Left lung (tissue), 10 donors: ENCODE measurements around the gene ERRFI1. TPM values are rescaled to one million over a fixed set of nuclear protein-coding genes. Genes with fewer than 3 reads are reported as not detected.

Source experiments
- ATAC-seq: fragments of 200-7000 bp; cut with Tn5 transposase; one replicate; pipeline ENCODE4 v1.9.1; 2020; ENCODE audit warnings: moderate library complexity
- DNase-seq, 4 donors: peaks; one replicate each; pipeline ENCODE4 v3.0.0-alpha.2; 2013 to 2020
- H3K27ac ChIP-seq, 2 donors: fragments of 200-600 bp; sonication (generic) in 1 of 2; one replicate each; pipeline versions ENCODE4 v1.5.0 to v1.8.0; 2020 to 2021
- H3K27me3 ChIP-seq, 2 donors: fragments of 200-600 bp; sonication (generic) in 1 of 2; one replicate each; pipeline versions ENCODE4 v1.5.0 to v1.8.0; 2020 to 2021
- H3K36me3 ChIP-seq, 2 donors: fragments of 200-600 bp; sonication (generic) in 1 of 2; one replicate each; pipeline versions ENCODE4 v1.5.0 to v1.8.0; 2020 to 2021
- H3K4me1 ChIP-seq, 2 donors: fragments of 200-600 bp; one replicate each; pipeline ENCODE4 v1.8.0; 2021
- H3K4me3 ChIP-seq, 2 donors: fragments of 200-600 bp; sonication (generic) in 1 of 2; one replicate each; pipeline versions ENCODE4 v1.5.0 to v1.8.0; 2020 to 2021; ENCODE audit warnings: mild to moderate bottlenecking in 1 of 2
- H3K9me3 ChIP-seq, 2 donors: fragments of 200-600 bp; sonication (generic) in 1 of 2; one replicate each; pipeline versions ENCODE4 v1.5.0 to v1.8.0; 2020 to 2021
- intact Hi-C, 2 donors: fragments of 100-400 bp; cut with DNase I; formaldehyde crosslinking; loops; one replicate each; pipeline versions ENCODE4 v1.11.2 to v1.14.2; 2022
- polyA plus RNA-seq, 6 donors: library from polyadenylated mRNA; unstranded; fragments of 120-200 nt; gene quantifications; one replicate each; pipeline ENCODE4 v1.2.1, GENCODE V29; 2013; ENCODE audit not compliant: insufficient read length in 6 of 6
- total RNA-seq, 2 donors: library from RNA; stranded (reverse); fragmentation: NEBNext Ultra II Directional; extraction: Animal tissue kit (Norgen Biotek cat#: 25700); gene quantifications; one replicate each; pipeline ENCODE4 v1.2.1, GENCODE V29; 2021
- TF ChIP-seq, protein P1 (sequence below), 2 donors: fragments of 200-600 bp; sonication (generic) in 1 of 2; IDR thresholded peaks; one replicate each; pipeline versions ENCODE4 v1.5.0 to v1.8.0; 2021; ENCODE audit warnings: antibody characterized with exemption in 2 of 2
- donor health status: DM: no; HTN: yes; CAD: no.
- donor health status: DM: no; HTN: no; CAD: no.

The ERRFI1 gene
- total and polyA plus RNA-seq, 8 donors = 60.8 to 88.8 (median 75.8) TPM

DNA sequence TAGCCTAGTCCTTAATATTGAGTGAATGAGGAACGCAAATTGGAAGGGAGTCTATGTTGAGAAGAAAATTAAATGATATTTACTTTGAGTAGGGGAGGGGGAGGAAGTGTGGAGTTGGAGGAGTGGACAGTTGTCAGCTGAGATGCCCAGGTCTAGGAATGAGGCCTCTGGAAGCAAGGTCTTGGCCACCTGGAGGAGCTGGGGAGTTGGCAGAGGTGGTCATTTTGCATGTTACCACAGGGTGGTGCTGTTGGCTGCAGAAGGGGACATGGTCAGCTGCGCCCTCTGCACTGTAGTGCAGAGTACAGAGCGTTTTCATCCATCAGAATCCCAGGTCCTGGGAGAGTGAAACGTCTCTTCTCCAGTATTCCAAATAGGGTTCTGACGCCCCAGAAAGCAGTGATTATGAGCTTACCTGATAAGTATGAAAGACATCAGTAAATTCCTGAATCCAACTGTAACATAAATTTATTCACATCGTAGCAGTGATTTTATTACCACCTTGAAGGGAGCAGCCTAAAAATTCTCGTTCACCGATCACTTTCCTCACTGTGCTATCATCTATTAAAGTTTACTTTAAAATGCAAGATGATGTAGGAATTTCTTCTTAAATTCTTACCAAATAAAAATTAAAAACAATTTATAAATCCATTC is 50.8 kb downstream of the ERRFI1 start:
- H3K9me3 ChIP-seq = no peaks in the 10 kb centered on the region
- H3K4me1 ChIP-seq = no peaks in the 10 kb centered on the region
- H3K4me3 ChIP-seq = no peak overlapping the region
- TF ChIP-seq, protein P1, sequence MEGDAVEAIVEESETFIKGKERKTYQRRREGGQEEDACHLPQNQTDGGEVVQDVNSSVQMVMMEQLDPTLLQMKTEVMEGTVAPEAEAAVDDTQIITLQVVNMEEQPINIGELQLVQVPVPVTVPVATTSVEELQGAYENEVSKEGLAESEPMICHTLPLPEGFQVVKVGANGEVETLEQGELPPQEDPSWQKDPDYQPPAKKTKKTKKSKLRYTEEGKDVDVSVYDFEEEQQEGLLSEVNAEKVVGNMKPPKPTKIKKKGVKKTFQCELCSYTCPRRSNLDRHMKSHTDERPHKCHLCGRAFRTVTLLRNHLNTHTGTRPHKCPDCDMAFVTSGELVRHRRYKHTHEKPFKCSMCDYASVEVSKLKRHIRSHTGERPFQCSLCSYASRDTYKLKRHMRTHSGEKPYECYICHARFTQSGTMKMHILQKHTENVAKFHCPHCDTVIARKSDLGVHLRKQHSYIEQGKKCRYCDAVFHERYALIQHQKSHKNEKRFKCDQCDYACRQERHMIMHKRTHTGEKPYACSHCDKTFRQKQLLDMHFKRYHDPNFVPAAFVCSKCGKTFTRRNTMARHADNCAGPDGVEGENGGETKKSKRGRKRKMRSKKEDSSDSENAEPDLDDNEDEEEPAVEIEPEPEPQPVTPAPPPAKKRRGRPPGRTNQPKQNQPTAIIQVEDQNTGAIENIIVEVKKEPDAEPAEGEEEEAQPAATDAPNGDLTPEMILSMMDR (IDR thresholded peaks at IDR 0.05) = peak; percentile 64 to 71
- no peak overlapping the region for H3K27ac ChIP-seq
- H3K27me3 ChIP-seq = no peaks in the 10 kb centered on the region
- peak; percentile 100 for ATAC-seq
- peak in 3 of 4 donors; percentile 38 to 66 (median 51) for DNase-seq
- intact Hi-C loops = no loop called here
- peaks cover 0 to 97% of the 10 kb centered on the region in 2 donors for H3K36me3 ChIP-seq

DNA sequence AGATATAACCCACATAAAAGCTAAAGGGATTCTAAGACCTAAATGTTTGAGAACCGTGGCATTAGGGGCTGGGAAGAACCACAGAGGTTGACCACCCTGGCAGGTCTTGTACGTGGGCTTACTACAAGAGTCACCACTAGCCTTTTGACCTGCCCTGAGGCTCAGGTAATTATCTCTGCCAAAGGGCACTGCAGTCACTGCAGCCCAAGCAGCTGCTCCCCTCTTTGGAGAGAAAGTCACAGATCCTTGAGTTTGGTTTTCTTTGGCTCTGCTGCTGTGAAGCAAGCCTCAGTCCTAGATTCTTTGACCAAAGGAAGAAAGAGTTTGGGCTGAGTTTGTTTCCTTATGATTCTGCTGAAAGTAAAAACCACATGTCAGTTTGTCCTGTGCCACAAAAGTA is 53.0 kb downstream of the ERRFI1 start:
- Histone ChIP-seq H3K4me3 (no peak overlapping the region), H3K36me3 (peaks cover 0 to 97% of the 10 kb centered on the region in 2 donors), H3K27ac (no peak overlapping the region), H3K9me3 (no peaks in the 10 kb centered on the region), H3K4me1 (no peaks in the 10 kb centered on the region), H3K27me3 (no peaks in the 10 kb centered on the region)
- DNase-seq (no peak), ATAC-seq (no peak)
- TF ChIP-seq, protein P1 (IDR thresholded peaks at IDR 0.05) = no peak
- intact Hi-C loops = no loop called here

DNA sequence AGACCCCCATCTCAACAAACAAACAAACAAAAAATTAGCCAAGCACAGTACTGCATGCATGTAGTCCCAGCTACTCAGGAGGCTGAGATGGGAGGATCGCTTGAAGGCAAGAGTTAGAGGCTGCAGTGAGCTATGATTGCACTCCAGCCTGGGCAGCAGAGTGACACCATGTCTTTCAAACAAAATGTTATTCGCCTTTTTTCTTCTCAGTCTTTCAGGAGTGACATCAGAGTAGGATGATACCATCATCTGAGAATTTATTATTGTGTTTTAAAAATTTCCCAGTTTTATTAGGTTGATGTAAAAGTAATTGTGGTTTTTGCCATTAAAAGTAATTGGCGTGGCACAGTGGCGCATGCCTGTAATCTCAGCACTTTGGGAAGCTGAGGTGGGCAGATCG is 53.8 kb downstream of the ERRFI1 start:
- TF ChIP-seq, protein P1 (IDR thresholded peaks at IDR 0.05) = no peak
- peaks cover 0 to 97% of the 10 kb centered on the region in 2 donors for H3K36me3 ChIP-seq
- H3K4me1 ChIP-seq = no peaks in the 10 kb centered on the region
- H3K9me3 ChIP-seq = no peaks in the 10 kb centered on the region
- intact Hi-C loops = no loop called here
- no peak for DNase-seq
- H3K4me3 ChIP-seq = no peak overlapping the region
- no peaks in the 10 kb centered on the region for H3K27me3 ChIP-seq
- no peak overlapping the region for H3K27ac ChIP-seq
- ATAC-seq = no peak

DNA sequence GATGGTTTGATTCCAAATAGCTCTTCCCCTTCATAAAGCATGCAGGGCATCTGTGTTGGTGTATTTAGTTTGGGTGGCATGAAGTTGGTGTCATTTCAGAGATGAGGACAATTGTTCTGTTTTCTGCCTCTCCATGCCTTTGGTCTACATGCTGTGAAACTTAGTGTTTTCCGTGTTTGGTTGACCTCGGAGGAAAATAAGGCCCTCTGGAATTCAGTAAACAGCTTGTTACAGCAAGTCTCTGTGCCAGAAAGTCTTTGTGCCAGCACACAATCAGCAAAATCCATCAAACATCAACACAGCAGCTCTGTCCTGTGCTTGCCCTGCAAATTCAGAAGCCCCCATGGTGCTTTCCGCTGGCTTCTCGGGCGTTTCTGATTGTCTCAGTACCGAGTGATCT is 55.1 kb downstream of the ERRFI1 start:
- Histone ChIP-seq H3K27ac (no peak overlapping the region), H3K4me3 (no peak overlapping the region), H3K36me3 (peaks cover 0 to 94% of the 10 kb centered on the region in 2 donors), H3K9me3 (no peaks in the 10 kb centered on the region), H3K27me3 (no peaks in the 10 kb centered on the region), H3K4me1 (peaks cover 0 to 5% of the 10 kb centered on the region in 2 donors)
- ATAC-seq (no peak), DNase-seq (no peak)
- intact Hi-C loops = no loop called here
- TF ChIP-seq, protein P1 (IDR thresholded peaks at IDR 0.05) = no peak

DNA sequence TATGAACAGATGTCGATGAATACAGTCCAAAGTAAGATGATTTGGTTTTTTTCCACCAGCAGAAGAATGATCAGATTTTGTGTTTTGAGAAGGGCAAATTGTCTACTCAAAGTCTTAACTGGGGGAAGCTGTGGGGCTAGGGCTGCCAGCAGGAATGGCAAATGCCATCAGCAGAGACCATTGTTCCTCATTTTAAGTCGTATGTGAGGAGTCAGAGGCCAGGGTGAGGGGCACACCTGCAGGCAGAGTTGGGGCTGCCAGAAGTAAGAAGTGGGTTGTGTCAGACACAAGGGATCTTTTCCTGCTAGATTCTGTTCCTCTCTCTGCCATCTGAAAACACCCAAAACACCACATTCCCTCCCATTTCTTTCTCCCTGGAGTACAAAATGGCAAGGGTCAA is 55.9 kb downstream of the ERRFI1 start:
- DNase-seq = no peak
- intact Hi-C loops = no loop called here
- Histone ChIP-seq H3K36me3 (peaks cover 0 to 97% of the 10 kb centered on the region in 2 donors), H3K27ac (no peak overlapping the region), H3K9me3 (no peaks in the 10 kb centered on the region), H3K4me1 (peaks cover 0 to 9% of the 10 kb centered on the region in 2 donors), H3K27me3 (no peaks in the 10 kb centered on the region), H3K4me3 (no peak overlapping the region)
- TF ChIP-seq, protein P1 (IDR thresholded peaks at IDR 0.05) = no peak
- ATAC-seq = no peak
